Measurements from ENCODE around the gene SLC5A10.
"Not testable (repeated sequence)": the region's sequence is repeated elsewhere in the genome, so short reads cannot be mapped to it uniquely, and the experiment has no call there.

The SLC5A10 gene

GRCh38 chr17:18951941-18952842 is at the start of gene SLC5A10:
Gene SLC5A10 (plus strand): TSS chr17:18952165. CDS start chr17:18952206, 41 bp downstream.
- no peak for DNase-seq

DNA sequence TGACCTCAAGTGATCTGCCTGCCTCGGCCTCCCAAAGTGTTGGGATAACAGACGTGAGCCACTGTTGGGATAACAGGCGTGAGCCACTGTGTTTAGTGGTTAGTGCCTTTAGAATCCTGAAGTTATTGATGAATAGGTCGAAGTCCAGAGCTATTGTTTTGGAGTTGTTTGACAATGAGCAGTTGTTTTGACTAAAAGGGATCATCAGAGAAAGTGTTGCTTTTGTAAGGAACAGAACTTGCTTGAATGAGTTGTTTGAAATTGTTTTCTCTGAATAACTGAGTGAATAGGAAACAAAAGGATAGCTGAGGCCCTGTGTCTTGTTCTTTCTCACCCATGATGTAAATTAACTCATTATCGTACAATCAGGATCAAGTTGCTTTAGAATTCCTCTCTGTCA is 47.5 kb upstream of the SLC5A10 start:
- no peak for DNase-seq

- no peak for DNase-seq
These were observed 46.7 kb upstream of the SLC5A10 start for GRCh38 chr17:18905226-18905625.

GRCh38 chr17:18910326-18910725 is 41.6 kb upstream of the SLC5A10 start:
- no peak for DNase-seq

DNA sequence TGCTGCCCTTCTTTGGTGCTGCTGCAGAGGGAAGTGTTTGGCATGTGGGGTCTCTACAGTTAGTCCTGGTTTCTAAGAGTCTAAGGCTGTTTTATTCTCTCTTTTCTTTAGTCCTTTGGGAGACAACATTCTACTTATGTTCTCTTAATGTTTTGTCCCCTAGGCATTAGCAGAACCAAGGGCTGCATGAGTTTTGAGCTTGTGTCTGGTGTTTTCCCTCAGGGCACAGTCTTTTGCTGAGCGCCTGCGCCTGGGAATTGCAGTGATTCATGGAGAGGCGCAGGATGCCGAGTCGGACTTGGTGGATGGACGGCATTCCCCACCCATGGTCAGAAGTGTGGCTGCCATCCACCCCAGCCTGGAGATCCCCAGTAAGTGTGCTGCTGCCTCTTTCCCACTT is 41.1 kb upstream of the SLC5A10 start:
- DNase-seq, result no peak

GRCh38 chr17:18916816-18917500 is 35.0 kb upstream of the SLC5A10 start:
- no peak for DNase-seq

DNA sequence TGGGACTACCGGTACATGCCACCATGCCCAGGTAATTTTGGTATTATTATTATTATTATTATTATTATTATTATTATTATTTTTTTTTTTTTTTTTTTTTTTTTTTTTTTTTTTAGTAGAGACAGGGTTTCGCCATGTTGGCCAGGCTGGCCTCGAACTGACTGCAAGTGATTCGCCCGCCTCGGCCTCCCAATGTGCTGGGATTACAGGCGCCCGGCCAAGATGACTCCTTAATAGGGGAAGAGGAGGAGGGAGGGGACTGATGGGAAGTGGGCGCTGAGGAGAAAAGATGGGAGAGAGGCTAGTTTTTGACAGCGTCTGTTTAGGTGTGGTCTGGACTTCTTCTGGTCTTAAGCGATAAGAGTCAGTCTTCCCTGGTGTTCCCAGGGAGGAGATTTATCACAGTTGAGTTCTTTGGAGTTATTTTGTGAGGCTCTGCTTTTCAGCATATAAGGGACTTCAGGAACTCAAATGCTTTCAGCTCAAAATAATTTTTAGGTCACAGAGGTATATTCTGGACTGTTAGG is 34.4 kb upstream of the SLC5A10 start:
- no peak for DNase-seq

GRCh38 chr17:18919963-18920362 is 32.0 kb upstream of the SLC5A10 start:
- DNase-seq, result no peak

DNA sequence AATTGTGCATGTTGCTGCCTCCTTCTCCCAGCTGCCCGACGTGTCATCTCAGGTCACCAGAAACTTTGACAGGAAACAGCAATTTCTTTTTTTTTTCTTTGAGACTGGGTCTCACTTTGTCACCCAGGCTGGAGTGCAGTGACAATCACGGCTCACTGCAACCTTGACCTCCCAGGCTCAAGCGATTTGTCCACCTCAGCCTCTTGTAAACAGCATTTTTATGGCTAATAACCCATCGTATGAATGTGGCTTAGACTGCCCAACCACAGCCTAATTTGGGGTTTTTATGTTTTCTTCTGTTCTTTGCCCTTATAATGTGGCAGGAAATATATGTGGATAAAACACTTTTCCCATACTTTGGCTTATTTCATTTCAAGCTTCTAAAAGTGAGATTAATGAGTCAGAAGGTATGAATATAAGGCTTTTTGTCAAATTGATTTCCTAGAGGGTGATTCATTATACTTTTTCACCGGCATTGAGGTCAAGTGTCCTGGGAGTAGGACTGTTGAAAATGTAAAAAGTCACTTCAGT is 31.0 kb upstream of the SLC5A10 start:
- DNase-seq, result no peak

GRCh38 chr17:18921485-18921884 is 30.5 kb upstream of the SLC5A10 start:
- DNase-seq, result no peak

DNA sequence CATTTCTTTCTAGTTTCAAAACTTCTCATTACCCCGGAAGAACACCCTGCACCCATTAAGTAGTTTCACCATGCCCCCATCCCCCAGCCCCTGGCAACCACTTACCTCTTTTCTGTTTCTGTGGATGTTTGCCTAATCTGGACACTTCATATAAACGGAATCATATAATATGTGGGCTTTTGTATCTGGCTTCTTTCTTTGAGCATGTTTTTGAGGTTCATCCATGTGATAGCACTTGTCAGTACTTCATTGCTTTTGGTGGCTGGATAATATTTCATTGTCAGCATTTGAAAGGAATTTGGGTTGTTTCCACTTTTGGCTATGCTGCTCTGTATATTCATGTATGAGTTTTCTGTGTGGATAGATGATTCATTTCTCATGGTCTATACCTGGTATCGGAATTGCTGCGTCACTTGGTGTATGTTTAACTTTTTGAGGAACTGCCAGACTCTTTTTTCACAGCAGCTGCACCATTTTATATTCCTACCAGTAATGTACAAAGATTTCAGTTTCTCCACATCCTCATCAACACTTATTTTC is 30.0 kb upstream of the SLC5A10 start:
- no peak for DNase-seq

GRCh38 chr17:18922596-18922995 is 29.4 kb upstream of the SLC5A10 start:
- DNase-seq, result not testable (repeated sequence)

DNA sequence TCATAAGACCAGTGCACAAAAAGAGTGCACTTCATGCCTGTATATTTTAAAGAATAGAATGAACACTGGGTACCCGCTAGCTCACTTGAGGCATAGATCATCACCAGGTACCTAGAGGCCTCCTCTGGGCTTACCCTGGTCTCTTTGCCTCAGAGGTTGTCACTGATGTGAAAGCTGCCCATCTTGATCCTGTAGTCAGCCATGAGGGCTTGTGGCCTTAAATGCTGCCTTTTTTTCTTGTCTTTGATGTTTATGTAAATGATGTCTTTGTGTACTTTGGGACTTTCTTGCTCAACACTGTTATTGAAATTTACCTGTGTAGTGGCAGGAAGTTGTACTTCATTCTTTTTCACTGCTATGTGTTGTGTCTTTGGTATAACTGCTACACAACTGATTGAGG is 26.8 kb upstream of the SLC5A10 start:
- no peak for DNase-seq

DNA sequence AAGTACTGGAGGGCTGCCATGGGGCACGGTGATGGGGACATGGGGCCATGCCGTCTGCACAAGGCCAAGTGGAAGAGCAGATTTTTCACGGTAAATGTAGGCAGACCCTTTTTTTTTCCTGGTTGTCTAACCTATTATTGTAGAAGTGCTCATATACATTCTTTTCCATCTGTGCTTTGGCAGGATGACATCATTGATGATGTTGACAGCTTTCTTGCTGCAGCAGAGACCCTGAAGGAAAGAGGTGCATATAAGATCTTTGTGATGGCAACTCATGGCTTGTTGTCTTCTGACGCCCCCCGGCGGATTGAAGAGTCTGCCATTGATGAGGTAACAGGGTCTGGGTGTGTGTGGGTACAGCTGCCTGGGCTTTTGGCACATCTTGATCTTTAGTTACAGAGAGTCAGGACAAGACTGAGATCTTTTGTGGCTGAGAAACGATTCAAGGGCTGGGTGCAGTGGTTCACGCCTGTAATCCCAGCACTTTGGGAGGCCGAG is 23.3 kb upstream of the SLC5A10 start:
- DNase-seq, result no peak

GRCh38 chr17:18932360-18933055 is 19.5 kb upstream of the SLC5A10 start:
- DNase-seq, result no peak

DNA sequence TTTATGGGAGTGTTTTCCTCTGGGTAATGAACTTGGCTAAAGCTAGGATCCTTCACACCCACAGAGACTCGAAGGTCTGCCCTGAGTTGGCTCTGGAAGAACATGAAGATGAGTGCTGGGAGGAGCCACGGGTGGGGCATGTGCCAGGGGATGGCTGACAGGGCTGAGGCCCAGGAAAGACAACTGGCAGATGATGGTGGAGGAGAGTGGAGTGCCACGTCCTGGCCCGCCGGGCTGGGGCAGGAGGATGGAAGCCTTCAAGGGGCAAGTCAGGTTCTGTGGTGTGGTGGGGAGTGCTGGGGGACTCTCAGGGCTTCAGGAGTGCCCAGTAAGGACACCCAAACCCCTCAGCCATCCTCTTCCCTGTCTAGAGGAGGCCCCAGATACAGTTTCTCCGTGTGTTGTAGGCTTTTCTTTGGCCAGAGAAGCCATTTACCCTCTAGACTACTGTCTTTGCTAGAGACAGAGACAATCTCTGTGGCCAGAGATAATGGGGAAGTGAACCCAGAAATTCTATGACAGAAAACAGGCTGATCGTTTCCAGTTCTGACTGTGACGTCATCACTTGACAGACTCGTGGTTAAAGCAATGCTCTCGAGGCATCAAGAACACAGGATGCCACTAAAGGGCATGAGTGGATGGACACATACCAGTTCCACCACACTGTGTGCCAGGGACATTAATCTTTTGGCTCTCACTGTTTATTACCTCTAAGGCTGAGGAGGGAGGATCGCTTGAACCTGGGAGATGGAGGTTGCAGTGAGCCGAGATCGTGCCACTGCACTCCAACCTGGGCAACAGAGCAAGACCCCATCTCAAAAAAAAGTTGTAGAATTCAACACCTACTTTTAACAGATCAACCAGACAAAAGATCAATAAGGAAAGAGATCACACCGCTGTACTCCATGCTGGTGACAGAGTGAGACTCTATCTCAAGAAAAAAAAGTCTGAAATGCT is 18.6 kb upstream of the SLC5A10 start:
- DNase-seq, result no peak

DNA sequence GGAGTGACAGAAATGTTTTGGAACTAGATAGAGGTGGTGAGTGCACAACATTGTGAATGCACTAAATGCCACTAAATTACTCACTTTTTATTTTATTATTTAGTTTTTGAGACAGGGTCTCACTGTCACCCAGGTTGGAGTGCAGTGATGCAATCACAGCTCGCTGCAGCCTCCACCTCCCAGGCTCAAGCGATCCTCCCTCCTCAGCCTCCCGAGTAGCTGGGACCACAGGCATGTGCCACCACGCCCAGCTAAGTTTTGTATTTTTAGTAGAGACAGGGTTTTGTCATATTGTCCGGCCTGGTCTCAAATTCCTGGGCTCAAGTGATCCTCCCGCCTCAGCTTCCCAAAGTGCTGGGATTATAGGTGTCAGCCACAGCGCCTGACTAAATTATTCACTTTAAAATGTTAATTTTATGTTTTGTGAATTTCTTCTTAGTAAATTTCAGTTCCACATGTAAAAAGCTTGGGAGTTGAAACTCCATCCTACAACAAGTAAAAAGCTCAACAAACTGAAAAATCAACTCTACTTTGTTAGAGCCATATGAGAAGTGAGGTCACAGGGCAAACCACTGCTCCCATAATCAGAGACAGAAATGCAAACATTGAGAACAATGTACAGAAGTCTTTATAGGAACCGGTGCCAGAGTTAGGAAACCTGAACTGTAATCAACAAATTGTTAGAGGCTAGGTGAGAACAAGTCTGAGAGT is 13.8 kb upstream of the SLC5A10 start:
- DNase-seq, result no peak

- DNase-seq, result no peak
These were observed 13.3 kb upstream of the SLC5A10 start for GRCh38 chr17:18938692-18939023.

DNA sequence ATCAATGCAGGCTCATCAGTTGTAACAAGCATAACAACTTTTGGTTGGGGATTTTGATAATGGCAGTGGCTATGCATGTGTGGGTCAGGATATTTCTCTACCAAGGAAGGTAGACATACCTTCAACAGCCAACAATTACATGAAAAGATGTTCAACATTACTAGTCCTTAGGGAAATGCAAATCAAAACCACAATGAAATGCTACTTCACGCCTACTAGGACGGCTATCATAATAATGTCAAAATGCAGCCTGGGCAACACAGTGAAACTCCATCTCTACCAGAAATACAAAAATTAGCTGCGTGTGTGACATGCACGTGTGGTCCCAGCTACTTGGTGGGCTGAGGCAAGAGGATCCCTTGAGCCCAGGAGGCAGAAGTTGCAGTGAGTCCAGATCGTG is 7.3 kb upstream of the SLC5A10 start:
- no peak for DNase-seq

- DNase-seq, result no peak
These were observed 5.4 kb upstream of the SLC5A10 start for GRCh38 chr17:18946536-18946935.

GRCh38 chr17:18947866-18948265 is 4.1 kb upstream of the SLC5A10 start:
- DNase-seq, result no peak

All from cerebellar nuclear complex (tissue), 1 donor.